Neural progenitor cell (in vitro differentiated cells): ENCODE results near the gene BAIAP3. TPM values are rescaled to one million over a fixed set of nuclear protein-coding genes. Genes with fewer than 3 reads are reported as not detected.
A peak's percentile ranks its signal among the peaks of the same experiment; 100 is the strongest.

Experiments
- DNase-seq: peaks from one replicate; pipeline ENCODE4 v3.0.0-alpha.2; 2016; ENCODE audit warnings: low spot score
- H2AFZ ChIP-seq: fragments of 200-600 bp; sonication (generic); replicated peaks from 2 replicates; pipeline ENCODE4 v1.6.1; 2016; ENCODE audit warnings: antibody characterized with exemption
- H3F3A ChIP-seq: fragments of 200-600 bp; sonication (generic); 2 replicates; pipeline ENCODE4 v1.6.1; 2016; ENCODE audit warnings: antibody characterized with exemption, low read depth
- H3K27ac ChIP-seq: fragments of 200-600 bp; sonication (generic); 2 replicates; pipeline ENCODE4 v1.5.1; 2016; ENCODE audit warnings: mild to moderate bottlenecking
- H3K27me3 ChIP-seq: fragments of 200-600 bp; sonication (generic); 2 replicates; pipeline ENCODE4 v1.6.1; 2016; ENCODE audit warnings: mild to moderate bottlenecking, moderate library complexity
- H3K36me3 ChIP-seq: fragments of 200-600 bp; sonication (generic); 2 replicates; pipeline ENCODE4 v1.5.1; 2016
- H3K4me1 ChIP-seq: fragments of 200-600 bp; sonication (generic); 2 replicates; pipeline ENCODE4 v1.6.1; 2016; ENCODE audit warnings: mixed run types
- H3K4me2 ChIP-seq: fragments of 200-600 bp; sonication (generic); 2 replicates; pipeline ENCODE4 v1.6.1; 2016
- H3K4me3 ChIP-seq: fragments of 200-600 bp; sonication (generic); 2 replicates; pipeline ENCODE4 v1.5.1; 2016
- H3K79me2 ChIP-seq: fragments of 200-600 bp; sonication (generic); 2 replicates; pipeline ENCODE4 v1.6.1; 2016; ENCODE audit warnings: low read depth
- H3K9ac ChIP-seq: fragments of 200-600 bp; sonication (generic); 2 replicates; pipeline ENCODE4 v1.6.1; 2016
- H3K9me3 ChIP-seq: fragments of 200-600 bp; sonication (generic); 2 replicates; pipeline ENCODE4 v1.5.1; 2016; ENCODE audit warnings: low read depth
- H4K20me1 ChIP-seq: fragments of 200-600 bp; sonication (generic); 2 replicates; pipeline ENCODE4 v1.6.1; 2016; ENCODE audit warnings: low read depth
- H3K27ac Mint-ChIP-seq: 3 replicates; pipeline ENCODE4 v1.8.0; 2021; ENCODE audit warnings: mixed read lengths
- H3K27me3 Mint-ChIP-seq: 2 replicates; pipeline ENCODE4 v1.8.0; 2022; ENCODE audit warnings: low read depth, mild to moderate bottlenecking, inconsistent platforms, moderate library complexity, mixed read lengths; ENCODE audit not compliant: insufficient read depth
- H3K36me3 Mint-ChIP-seq: 3 replicates; pipeline ENCODE4 v1.8.0; 2021; ENCODE audit warnings: mixed read lengths
- H3K4me1 Mint-ChIP-seq: 3 replicates; pipeline ENCODE4 v1.8.0; 2021; ENCODE audit warnings: mixed read lengths
- H3K4me3 Mint-ChIP-seq: 3 replicates; pipeline ENCODE4 v1.8.0; 2021; ENCODE audit warnings: mild to moderate bottlenecking, moderate library complexity, mixed read lengths
- H3K9me3 Mint-ChIP-seq: 3 replicates; pipeline ENCODE4 v1.8.0; 2020; ENCODE audit warnings: mixed read lengths
- EZH2 ChIP-seq: fragments of 200-600 bp; sonication (generic); IDR thresholded peaks from 2 replicates; pipeline ENCODE4 v1.6.1; 2017; ENCODE audit warnings: antibody characterized with exemption, mild to moderate bottlenecking, moderate library complexity
- EZH2phosphoT487 ChIP-seq: fragments of 200-600 bp; sonication (generic); IDR thresholded peaks from 2 replicates; pipeline ENCODE4 v1.6.1; 2017; ENCODE audit warnings: antibody characterized with exemption
- total RNA-seq: library from RNA; depleted of rRNA; stranded (reverse); fragments of >200 nt; gene quantifications from 2 replicates; pipeline ENCODE4 v1.2.3, GENCODE V29; 2015; ENCODE audit warnings: low replicate concordance
- TF ChIP-seq, protein P1 (sequence below): fragments of 200-600 bp; sonication (generic); IDR thresholded peaks from 2 replicates; pipeline ENCODE4 v1.5.1; 2017; ENCODE audit warnings: antibody characterized with exemption, mild to moderate bottlenecking

Gene BAIAP3
- total RNA-seq, 1 donor from 2014 or later, result 0.34 TPM

DNA sequence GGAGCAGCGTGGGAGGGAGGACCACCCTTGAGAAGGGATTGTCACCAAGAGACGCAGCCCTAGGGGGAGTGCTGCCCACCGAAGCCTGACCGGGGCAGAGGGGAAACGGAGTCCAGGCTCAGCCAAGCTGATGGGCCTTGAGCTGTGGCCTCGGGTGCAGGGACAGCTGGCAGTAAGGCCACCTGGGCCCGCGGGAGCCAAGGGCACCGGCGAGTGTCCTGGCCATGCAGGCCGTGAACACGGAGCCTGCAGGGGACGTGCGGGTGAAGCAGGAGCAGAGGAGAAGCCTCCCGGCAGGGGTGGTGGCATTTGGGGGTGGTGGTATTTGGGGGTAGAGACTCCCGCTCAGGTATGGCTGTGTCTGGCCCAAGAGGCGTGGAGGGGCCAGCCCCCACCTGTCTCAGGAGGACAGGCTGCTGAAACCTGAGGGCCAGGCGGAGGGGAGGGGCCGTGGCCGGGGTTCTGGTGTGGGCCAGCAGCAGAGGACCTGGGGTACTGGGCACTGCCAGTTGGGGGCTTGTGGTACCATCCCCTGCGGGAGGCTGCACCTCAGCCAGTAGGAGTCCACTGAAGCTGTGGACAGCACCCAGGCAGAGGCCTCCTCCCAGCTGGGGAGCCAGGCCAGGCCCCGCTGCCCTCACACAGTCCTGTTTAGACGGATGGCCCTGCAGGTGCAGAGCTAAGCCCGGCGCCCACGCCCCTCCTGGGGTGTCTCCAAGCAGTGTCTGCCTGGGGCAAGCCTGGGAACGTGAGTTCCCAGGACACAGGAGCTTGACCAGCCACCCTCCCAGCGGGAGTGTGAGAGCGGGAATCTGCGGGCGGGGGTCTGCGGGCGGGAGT lies 22.8 kb downstream of the BAIAP3 start:
- TF ChIP-seq, protein P1, sequence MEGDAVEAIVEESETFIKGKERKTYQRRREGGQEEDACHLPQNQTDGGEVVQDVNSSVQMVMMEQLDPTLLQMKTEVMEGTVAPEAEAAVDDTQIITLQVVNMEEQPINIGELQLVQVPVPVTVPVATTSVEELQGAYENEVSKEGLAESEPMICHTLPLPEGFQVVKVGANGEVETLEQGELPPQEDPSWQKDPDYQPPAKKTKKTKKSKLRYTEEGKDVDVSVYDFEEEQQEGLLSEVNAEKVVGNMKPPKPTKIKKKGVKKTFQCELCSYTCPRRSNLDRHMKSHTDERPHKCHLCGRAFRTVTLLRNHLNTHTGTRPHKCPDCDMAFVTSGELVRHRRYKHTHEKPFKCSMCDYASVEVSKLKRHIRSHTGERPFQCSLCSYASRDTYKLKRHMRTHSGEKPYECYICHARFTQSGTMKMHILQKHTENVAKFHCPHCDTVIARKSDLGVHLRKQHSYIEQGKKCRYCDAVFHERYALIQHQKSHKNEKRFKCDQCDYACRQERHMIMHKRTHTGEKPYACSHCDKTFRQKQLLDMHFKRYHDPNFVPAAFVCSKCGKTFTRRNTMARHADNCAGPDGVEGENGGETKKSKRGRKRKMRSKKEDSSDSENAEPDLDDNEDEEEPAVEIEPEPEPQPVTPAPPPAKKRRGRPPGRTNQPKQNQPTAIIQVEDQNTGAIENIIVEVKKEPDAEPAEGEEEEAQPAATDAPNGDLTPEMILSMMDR, result no peak
- no peak for TF ChIP-seq EZH2phosphoT487
- no peak for TF ChIP-seq EZH2
- H4K20me1 ChIP-seq, result peaks cover 19% of the 10 kb centered on the region
- H3K4me1 ChIP-seq, result no peaks in the 10 kb centered on the region
- no peak overlapping the region for H3K27ac ChIP-seq
- Mint-ChIP-seq H3K27me3 (peaks cover 11% of the 10 kb centered on the region), H3K27ac (no peak overlapping the region), H3K4me3 (no peak overlapping the region), H3K36me3 (peaks cover 5% of the 10 kb centered on the region), H3K9me3 (peaks cover 6% of the 10 kb centered on the region), H3K4me1 (peaks cover 14% of the 10 kb centered on the region)
- no peak overlapping the region for H3K4me3 ChIP-seq
- H3K9me3 ChIP-seq, result no peaks in the 10 kb centered on the region
- no peak overlapping the region for H3K9ac ChIP-seq
- no peak for DNase-seq
- no peak overlapping the region for H2AFZ ChIP-seq
- no peaks in the 10 kb centered on the region for H3F3A ChIP-seq
- H3K27me3 ChIP-seq, result no peaks in the 10 kb centered on the region
- no peaks in the 10 kb centered on the region for H3K36me3 ChIP-seq
- H3K4me2 ChIP-seq, result no peak overlapping the region
- H3K79me2 ChIP-seq, result peaks cover 40% of the 10 kb centered on the region

DNA sequence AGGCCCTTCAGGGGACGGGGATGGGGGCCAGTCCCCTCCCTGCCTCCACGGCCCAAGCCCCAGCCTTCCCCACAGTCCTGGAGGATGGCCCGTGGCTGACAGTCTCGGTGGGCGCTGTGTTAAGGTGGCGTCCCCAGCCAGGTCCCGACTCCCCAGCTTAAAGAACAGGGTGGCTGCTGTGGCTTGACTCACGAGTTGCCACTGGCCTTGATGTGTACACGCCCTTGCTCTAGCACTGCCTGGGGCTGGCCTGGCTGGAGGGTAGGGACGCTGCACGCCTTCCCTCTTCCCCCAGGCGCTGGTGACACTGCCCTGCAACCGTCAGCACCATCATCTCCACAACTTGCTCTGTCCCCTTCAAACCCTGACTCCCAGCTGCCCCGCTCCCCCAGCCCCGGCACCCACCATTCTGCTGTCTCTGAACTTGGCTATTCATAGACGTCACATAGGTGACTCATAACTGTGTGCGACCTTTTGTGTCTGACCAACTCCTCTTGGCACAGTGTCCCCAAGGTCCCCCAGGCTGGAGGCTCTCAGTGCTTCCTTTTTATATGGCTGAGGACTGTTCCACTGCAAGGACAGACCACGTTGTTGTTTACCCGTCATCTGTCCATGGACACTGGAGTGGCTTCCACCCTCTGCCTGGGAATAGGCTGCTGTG lies 24.6 kb downstream of the BAIAP3 start:
- Histone ChIP-seq H3K27ac (no peak overlapping the region), H3K36me3 (no peaks in the 10 kb centered on the region), H3K9me3 (no peaks in the 10 kb centered on the region), H3K27me3 (no peaks in the 10 kb centered on the region), H4K20me1 (peaks cover 32% of the 10 kb centered on the region), H3K4me1 (no peaks in the 10 kb centered on the region), H3K4me2 (no peak overlapping the region), H3F3A (peaks cover 2% of the 10 kb centered on the region), H3K9ac (no peak overlapping the region), H2AFZ (no peak overlapping the region), H3K79me2 (peaks cover 32% of the 10 kb centered on the region), H3K4me3 (no peak overlapping the region)
- TF ChIP-seq, protein P1, result no peak
- no peak for TF ChIP-seq EZH2
- no peak for TF ChIP-seq EZH2phosphoT487
- no peak for DNase-seq
- H3K4me1 Mint-ChIP-seq, result peaks cover 7% of the 10 kb centered on the region
- no peaks in the 10 kb centered on the region for H3K36me3 Mint-ChIP-seq
- H3K27ac Mint-ChIP-seq, result peak overlapping the region; percentile 66
- peaks cover 4% of the 10 kb centered on the region for H3K27me3 Mint-ChIP-seq
- H3K4me3 Mint-ChIP-seq, result no peak overlapping the region
- H3K9me3 Mint-ChIP-seq, result no peaks in the 10 kb centered on the region

DNA sequence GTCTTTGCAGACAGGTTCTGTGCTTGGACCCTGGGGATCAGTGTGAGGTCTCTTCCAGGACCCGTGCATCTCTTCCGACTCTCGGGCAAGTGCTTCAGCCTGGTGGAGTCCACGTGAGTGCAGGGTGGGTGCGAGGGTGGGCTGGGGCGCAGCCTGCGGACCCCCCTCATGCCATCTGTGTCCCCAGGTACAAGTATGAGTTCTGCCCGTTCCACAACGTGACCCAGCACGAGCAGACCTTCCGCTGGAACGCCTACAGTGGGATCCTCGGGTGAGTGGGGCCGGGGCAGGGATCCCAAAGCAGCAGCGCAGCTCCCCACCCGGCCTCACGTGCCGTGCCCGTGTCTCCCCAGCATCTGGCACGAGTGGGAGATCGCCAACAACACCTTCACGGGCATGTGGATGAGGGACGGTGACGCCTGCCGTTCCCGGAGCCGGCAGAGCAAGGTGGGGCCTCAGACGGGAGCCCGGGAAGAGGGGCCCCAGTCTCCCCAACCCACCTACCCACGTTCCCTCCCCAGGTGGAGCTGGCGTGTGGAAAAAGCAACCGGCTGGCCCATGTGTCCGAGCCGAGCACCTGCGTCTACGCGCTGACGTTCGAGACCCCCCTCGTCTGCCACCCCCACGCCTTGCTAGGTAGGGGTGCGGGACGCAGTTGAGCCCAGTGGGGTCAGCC lies 28.4 kb downstream of the BAIAP3 start:
- H3K4me2 ChIP-seq, result no peak overlapping the region
- H3K4me1 Mint-ChIP-seq, result no peaks in the 10 kb centered on the region
- no peak overlapping the region for H3K27ac ChIP-seq
- H3K9me3 ChIP-seq, result no peaks in the 10 kb centered on the region
- H3K79me2 ChIP-seq, result peaks cover 7% of the 10 kb centered on the region
- H2AFZ ChIP-seq, result no peak overlapping the region
- no peaks in the 10 kb centered on the region for H3K4me1 ChIP-seq
- peaks cover 6% of the 10 kb centered on the region for H3K36me3 Mint-ChIP-seq
- H3K9ac ChIP-seq, result no peak overlapping the region
- H3K9me3 Mint-ChIP-seq, result no peaks in the 10 kb centered on the region
- no peaks in the 10 kb centered on the region for H3K27me3 ChIP-seq
- H3K4me3 ChIP-seq, result no peak overlapping the region
- no peak overlapping the region for H3K27ac Mint-ChIP-seq
- H3F3A ChIP-seq, result peaks cover 6% of the 10 kb centered on the region
- peaks cover 41% of the 10 kb centered on the region for H4K20me1 ChIP-seq
- TF ChIP-seq EZH2, result no peak
- TF ChIP-seq EZH2phosphoT487, result no peak
- no peak for DNase-seq
- no peaks in the 10 kb centered on the region for H3K36me3 ChIP-seq
- peaks cover 2% of the 10 kb centered on the region for H3K27me3 Mint-ChIP-seq
- H3K4me3 Mint-ChIP-seq, result no peak overlapping the region
